MM.1S (cell line): ENCODE measurements around the gene JAK2.

ENCODE experiments used
- EZH2 ChIP-seq: fragments of 300-600 bp; sonication (generic); optimal IDR thresholded peaks from 2 replicates; pipeline ENCODE3; 2017; ENCODE audit warnings: low read depth, mild to moderate bottlenecking, antibody characterized with exemption, low read length, mixed read lengths
- EZH2phosphoT487 ChIP-seq: fragments of 300-600 bp; sonication (generic); IDR thresholded peaks from 2 replicates; pipeline ENCODE4 v1.6.1; 2018; ENCODE audit warnings: antibody characterized with exemption, low read length

DNA sequence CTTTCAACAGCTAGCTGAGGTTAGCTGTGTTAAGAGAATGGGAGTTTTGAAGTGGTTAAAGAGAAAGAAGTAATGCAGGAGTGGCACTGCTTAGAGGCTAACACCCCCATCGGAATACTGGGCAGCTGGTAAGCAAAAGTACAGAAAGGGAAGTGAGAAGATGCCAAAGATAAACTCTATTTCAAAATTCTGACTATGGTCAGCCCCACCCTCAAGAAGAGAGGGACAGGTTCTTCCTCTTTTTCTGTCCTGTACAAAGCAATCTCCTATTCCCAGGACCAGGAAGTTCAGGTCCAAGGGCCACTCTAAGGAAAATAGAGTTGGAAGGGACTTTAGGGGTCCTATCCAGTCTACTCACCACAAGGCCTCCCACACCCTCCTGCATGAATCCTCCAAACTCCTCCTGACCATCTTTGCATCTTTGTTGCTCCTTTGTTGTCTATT is 45.9 kb upstream of the JAK2 start:
- TF ChIP-seq EZH2 (no peak), EZH2phosphoT487 (no peak)
